Measurements from ENCODE around the gene ZDHHC9. TPM values are rescaled to one million over a fixed set of nuclear protein-coding genes. Genes with fewer than 3 reads are reported as not detected.
A peak's percentile ranks its signal among the peaks of the same experiment; 100 is the strongest.

ZDHHC9 gene
- total and polyA plus RNA-seq, 2 of the 4 experiments (the other 2 are of a cell fraction) = 17.7 to 28.4 TPM

DNA sequence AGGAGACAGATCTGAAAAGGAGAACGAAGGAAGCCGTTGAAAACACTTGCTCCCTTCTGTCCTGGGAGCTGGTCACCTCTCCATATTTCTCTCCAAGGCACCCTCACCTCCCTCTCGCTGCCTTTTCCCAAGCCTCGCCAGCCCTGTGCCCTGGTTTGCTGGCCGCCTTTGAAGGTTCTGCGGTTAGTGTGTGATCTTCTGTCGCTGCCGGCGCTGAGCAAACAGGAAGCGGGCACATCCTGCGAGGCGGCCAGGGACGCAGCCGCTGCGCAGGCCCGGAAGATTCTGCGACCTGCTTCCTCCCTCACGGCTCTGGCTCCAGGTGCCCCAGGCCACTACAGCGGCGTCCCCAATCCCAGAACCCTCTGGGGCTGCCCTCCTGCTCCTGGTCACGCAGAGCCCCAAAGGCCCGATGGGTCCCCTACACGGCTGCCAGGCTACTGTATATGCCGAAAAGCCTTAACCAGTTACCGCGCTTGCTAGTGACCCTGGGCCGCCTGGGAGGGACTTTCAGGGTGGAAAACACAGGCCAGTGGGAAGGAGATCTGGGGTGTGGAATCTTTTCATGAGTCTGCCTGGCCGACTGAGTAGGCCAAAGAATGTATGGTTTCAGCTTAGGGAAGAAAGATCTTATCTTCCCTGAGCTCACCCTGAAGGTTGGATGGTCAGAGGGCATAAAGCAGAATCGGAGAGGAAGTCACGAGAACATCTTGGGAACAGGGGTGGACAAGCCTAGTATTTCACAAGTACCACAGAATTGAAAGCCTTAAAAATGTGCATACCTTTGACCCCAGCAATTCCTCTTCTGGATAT lies 66.3 kb downstream of the ZDHHC9 start:
- Histone ChIP-seq H3K9me3 (ENCODE audit: control insufficient read depth, insufficient read depth, low read length) (peaks cover 3% of the 10 kb centered on the region; the same call in 1 of the 2 replicates), H2AK9ac (replicated peaks; ENCODE audit: low read depth, low read length, poor library complexity) (peak overlapping the region; percentile 72), H3K9me1 (ENCODE audit: insufficient read depth, low read length) (no peaks in the 10 kb centered on the region), H2BK120ac (ENCODE audit: low read depth, low read length) (no peak overlapping the region), H3K36me3 (ENCODE audit: control insufficient read depth, insufficient read depth, low read length) (no peaks in the 10 kb centered on the region), H3K9ac (ENCODE audit: low read depth, low read length) (no peak overlapping the region), H2AFZ (replicated peaks; ENCODE audit: low read length, poor library complexity) (no peak overlapping the region), H3K27ac (ENCODE audit: insufficient read depth, low read length) (no peak overlapping the region), H2BK15ac (ENCODE audit: low read depth, low read length) (no peak overlapping the region), H3K18ac (ENCODE audit: low read depth, low read length) (no peak overlapping the region), H3K14ac (replicated peaks; ENCODE audit: low read depth, low read length) (no peak overlapping the region), H4K8ac (ENCODE audit: low read depth in 2 of 2, low read length in 2 of 2) (no peak overlapping the region), H4K5ac (ENCODE audit: low read depth, low read length) (no peak overlapping the region), H3K23ac (ENCODE audit: low read depth, low read length) (no peak overlapping the region), H4K91ac (ENCODE audit: insufficient read depth, low read depth, low read length) (no peak overlapping the region), H3K4me1 (ENCODE audit: control insufficient read depth, insufficient read depth, low read length) (no peaks in the 10 kb centered on the region), H3K56ac (ENCODE audit: extremely low read depth, insufficient read depth, low read length) (no peak overlapping the region), H3K4me3 (ENCODE audit: insufficient read depth, low read depth, low read length) (no peak overlapping the region), H2AK5ac (ENCODE audit: low read depth, low read length) (no peak overlapping the region), H3K27me3 (ENCODE audit: control insufficient read depth, insufficient read depth, low read length) (peaks cover 15% of the 10 kb centered on the region), H3K79me1 (ENCODE audit: low read depth in 1 of 2, low read length in 2 of 2) (no peaks in the 10 kb centered on the region), H4K20me1 (ENCODE audit: insufficient read depth, low read length) (no peaks in the 10 kb centered on the region), H2BK20ac (ENCODE audit: low read depth, low read length) (no peak overlapping the region), H2BK5ac (ENCODE audit: low read depth, low read length, poor library complexity, severe bottlenecking) (no peak overlapping the region), H3K4ac (ENCODE audit: low read depth, low read length) (no peak overlapping the region), H3K4me2 (ENCODE audit: low read depth, low read length) (no peak overlapping the region)
- ATAC-seq (ENCODE audit: low read depth) (no peak), DNase-seq (no peak)
- dilution Hi-C loops (cut with HindIII; ENCODE audit: low sequenced_read_pairs, unreplicated experiment) = no loop called here
- in situ Hi-C loops (cut with MboI; ENCODE audit: low sequenced_read_pairs) = no loop called here
- 71% methylated on average over 16 of the region's 30 CpGs; no CpG with 5 or more reads in 1 of the 2 experiments for WGBS, 2 experiments (ENCODE audit: extremely low coverage in 2 of 2, insufficient read length in 1 of 2)
- ChIA-PET CTCF (no interaction called here), POLR2A (ENCODE audit: unreplicated experiment) (no interaction called here)
- no peak for TF ChIP-seq NFE2L2 (IDR thresholded peaks at IDR 0.05; ENCODE audit: low read depth, low read length)
- no peak for TF ChIP-seq SMC3 (IDR thresholded peaks at IDR 0.05; ENCODE audit: low read depth, low read length)
- TF ChIP-seq RFX5 (IDR thresholded peaks at IDR 0.05; ENCODE audit: low read depth, low read length) = no peak
- no peak for TF ChIP-seq ELK1 (IDR thresholded peaks at IDR 0.05; ENCODE audit: borderline replicate concordance, low read depth, low read length)
- no peak for TF ChIP-seq CHD1 (IDR thresholded peaks at IDR 0.05; ENCODE audit: low read depth, low read length)
- no peak for TF ChIP-seq CEBPB (IDR thresholded peaks at IDR 0.05; ENCODE audit: low read depth, low read length)
- TF ChIP-seq RAD21 (IDR thresholded peaks at IDR 0.05; ENCODE audit: low read length) = no peak
- TF ChIP-seq MAZ (IDR thresholded peaks at IDR 0.05; ENCODE audit: borderline replicate concordance, low read depth, low read length) = no peak
- TF ChIP-seq POLR2A (IDR thresholded peaks at IDR 0.05; ENCODE audit: low read depth, low read length) = no peak
- TF ChIP-seq CTCF (conservative IDR thresholded peaks at IDR 0.05; ENCODE audit: low read depth, low read length) = no peak
- TF ChIP-seq BHLHE40 (IDR thresholded peaks at IDR 0.05; ENCODE audit: low read depth, low read length) = no peak
- no peak for TF ChIP-seq RCOR1 (IDR thresholded peaks at IDR 0.05; ENCODE audit: insufficient replicate concordance, low read length)
- TF ChIP-seq, protein P1, sequence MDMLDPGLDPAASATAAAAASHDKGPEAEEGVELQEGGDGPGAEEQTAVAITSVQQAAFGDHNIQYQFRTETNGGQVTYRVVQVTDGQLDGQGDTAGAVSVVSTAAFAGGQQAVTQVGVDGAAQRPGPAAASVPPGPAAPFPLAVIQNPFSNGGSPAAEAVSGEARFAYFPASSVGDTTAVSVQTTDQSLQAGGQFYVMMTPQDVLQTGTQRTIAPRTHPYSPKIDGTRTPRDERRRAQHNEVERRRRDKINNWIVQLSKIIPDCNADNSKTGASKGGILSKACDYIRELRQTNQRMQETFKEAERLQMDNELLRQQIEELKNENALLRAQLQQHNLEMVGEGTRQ (IDR thresholded peaks at IDR 0.05; ENCODE audit: low read depth, low read length) = no peak
- TF ChIP-seq MAFK (IDR thresholded peaks at IDR 0.05; ENCODE audit: low read depth, low read length) = no peak
- TF ChIP-seq FOS (IDR thresholded peaks at IDR 0.05; ENCODE audit: low read depth, low read length) = no peak
- BruUV-seq (replicated peaks) = no TSS peak
- intact Hi-C loops (cut with micrococcal nuclease) = no loop called here

Data from IMR-90 (cell line).